Measurements from ENCODE around the gene TMC6. TPM values are rescaled to one million over a fixed set of nuclear protein-coding genes. Genes with fewer than 3 reads are reported as not detected.

The TMC6 gene
- total and polyA plus RNA-seq, 2 of the 13 experiments (the other 11 are each of a cell fraction or from before 2014, with no cell fraction given) = 48.4 to 99.1 TPM

DNA sequence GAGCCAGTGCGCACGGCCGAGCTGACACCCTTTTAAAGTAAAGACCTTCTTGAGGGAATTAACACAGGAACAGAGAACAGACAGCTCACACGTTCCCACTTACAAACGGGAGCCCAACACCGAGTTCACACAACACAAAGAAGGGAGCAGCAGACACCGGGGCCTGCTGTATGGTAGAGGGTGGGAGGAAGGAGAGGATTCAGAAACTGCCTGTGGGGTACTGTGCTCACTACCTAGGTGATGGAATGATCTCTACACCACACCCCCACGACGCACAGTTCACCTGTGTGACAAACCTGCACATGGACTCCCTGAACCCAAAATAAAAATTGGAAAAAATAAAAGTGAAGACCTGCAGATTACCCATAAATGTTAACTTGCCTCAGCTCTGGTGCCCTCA, 32.5 kb downstream of the TMC6 start:
- Histone ChIP-seq H3K4me2 (ENCODE audit: low read depth, low read length) (no peak overlapping the region), H3K36me3 (replicated peaks in 1 of 2; ENCODE audit: control insufficient read depth in 1 of 2, insufficient read depth in 2 of 2, low read length in 2 of 2) (peaks cover 39 to 69% of the 10 kb centered on the region in 2 experiments), H4K20me1 (ENCODE audit: insufficient read depth, low read length) (no peaks in the 10 kb centered on the region), H3K27ac (ENCODE audit: extremely low read length, insufficient read depth, low read length) (no peak overlapping the region), H3K4me1 (ENCODE audit: insufficient read depth, low read length) (no peaks in the 10 kb centered on the region), H3K9ac (ENCODE audit: insufficient read depth, low read depth, low read length) (no peak overlapping the region), H3K4me3 (replicated peaks in 1 of 3; ENCODE audit: insufficient read depth in 1 of 3, low read depth in 2 of 3, low read length in 3 of 3) (no peak overlapping the region), H2AFZ (ENCODE audit: low read length) (no peak overlapping the region), H3K27me3 (ENCODE audit: control insufficient read depth in 1 of 2, insufficient read depth in 2 of 2, low read length in 2 of 2) (no peaks in the 10 kb centered on the region), H3K9me3 (ENCODE audit: low read length) (no peaks in the 10 kb centered on the region; the same call in 1 of the 2 replicates), H3K79me2 (ENCODE audit: insufficient read depth, low read length) (no peaks in the 10 kb centered on the region)
- in situ Hi-C loops (cut with HindIII; ENCODE audit: extremely low pct_ligation_motif_present, low pct_unique_long_range_greater_than_20kb) (no loop called here), intact Hi-C loops (cut with micrococcal nuclease; ENCODE audit: unreplicated experiment) (no loop called here)
- no peak for TF ChIP-seq ZNF564 (CRISPR knock-in tag; IDR thresholded peaks at IDR 0.05)
- no peak for TF ChIP-seq SOX6 (IDR thresholded peaks at IDR 0.05)
- no peak for TF ChIP-seq SOX6 (CRISPR knock-in tag; IDR thresholded peaks at IDR 0.05)
- DNase-seq (ENCODE audit: low spot score) (no peak), FAIRE-seq (no peak), ATAC-seq (no peak)
- ChIA-PET CTCF (ENCODE audit: low intra/inter-chr PET ratio, low total read pairs) (no interaction called here), POLR2A (no interaction called here)
- BruUV-seq (replicated peaks) = no TSS peak
- WGBS (ENCODE audit: low lambda C conversion rate) = 96% methylated on average over 9 of the region's 9 CpGs

DNA sequence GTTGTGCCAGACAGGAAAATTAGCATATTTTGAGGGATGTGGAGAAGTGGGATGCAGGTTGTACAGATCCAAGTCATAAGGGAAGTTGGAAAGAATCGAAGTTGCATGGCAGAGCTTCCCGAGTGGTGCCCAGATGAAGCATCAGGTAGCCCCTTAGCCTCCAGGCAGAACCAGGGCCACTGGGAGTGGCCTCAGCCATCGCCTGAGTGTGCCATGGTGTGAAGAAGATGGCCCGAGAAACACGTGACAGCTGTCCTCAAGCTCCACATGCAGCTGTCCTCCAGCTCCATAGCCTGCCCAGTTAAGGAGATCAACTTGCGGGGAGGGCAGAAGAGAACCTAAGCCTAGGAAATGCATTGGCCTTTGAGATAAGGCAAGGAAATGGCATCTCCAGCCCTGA, 33.5 kb downstream of the TMC6 start:
- Histone ChIP-seq H3K9me3 (ENCODE audit: low read length) (no peaks in the 10 kb centered on the region), H3K4me3 (replicated peaks in 1 of 3; ENCODE audit: insufficient read depth in 1 of 3, low read depth in 2 of 3, low read length in 3 of 3) (no peak overlapping the region), H3K27me3 (ENCODE audit: control insufficient read depth in 1 of 2, insufficient read depth in 2 of 2, low read length in 2 of 2) (no peaks in the 10 kb centered on the region), H3K27ac (ENCODE audit: extremely low read length, insufficient read depth, low read length) (no peak overlapping the region), H3K4me1 (ENCODE audit: insufficient read depth, low read length) (no peaks in the 10 kb centered on the region), H3K9ac (ENCODE audit: insufficient read depth, low read depth, low read length) (no peak overlapping the region), H4K20me1 (ENCODE audit: insufficient read depth, low read length) (no peaks in the 10 kb centered on the region), H3K4me2 (ENCODE audit: low read depth, low read length) (no peak overlapping the region), H3K79me2 (ENCODE audit: insufficient read depth, low read length) (no peaks in the 10 kb centered on the region), H3K36me3 (replicated peaks in 1 of 2; ENCODE audit: control insufficient read depth in 1 of 2, insufficient read depth in 2 of 2, low read length in 2 of 2) (peaks cover 37 to 67% of the 10 kb centered on the region in 2 experiments), H2AFZ (ENCODE audit: low read length) (no peak overlapping the region)
- WGBS (ENCODE audit: low lambda C conversion rate) = 92% methylated on average over 6 of the region's 6 CpGs
- ChIA-PET CTCF (ENCODE audit: low intra/inter-chr PET ratio, low total read pairs) (no interaction called here), POLR2A (no interaction called here)
- ATAC-seq (no peak), FAIRE-seq (no peak), DNase-seq (ENCODE audit: low spot score) (no peak)
- in situ Hi-C loops (cut with HindIII; ENCODE audit: extremely low pct_ligation_motif_present, low pct_unique_long_range_greater_than_20kb) = no loop called here
- no TSS peak for BruUV-seq (replicated peaks)
- TF ChIP-seq, protein P1, sequence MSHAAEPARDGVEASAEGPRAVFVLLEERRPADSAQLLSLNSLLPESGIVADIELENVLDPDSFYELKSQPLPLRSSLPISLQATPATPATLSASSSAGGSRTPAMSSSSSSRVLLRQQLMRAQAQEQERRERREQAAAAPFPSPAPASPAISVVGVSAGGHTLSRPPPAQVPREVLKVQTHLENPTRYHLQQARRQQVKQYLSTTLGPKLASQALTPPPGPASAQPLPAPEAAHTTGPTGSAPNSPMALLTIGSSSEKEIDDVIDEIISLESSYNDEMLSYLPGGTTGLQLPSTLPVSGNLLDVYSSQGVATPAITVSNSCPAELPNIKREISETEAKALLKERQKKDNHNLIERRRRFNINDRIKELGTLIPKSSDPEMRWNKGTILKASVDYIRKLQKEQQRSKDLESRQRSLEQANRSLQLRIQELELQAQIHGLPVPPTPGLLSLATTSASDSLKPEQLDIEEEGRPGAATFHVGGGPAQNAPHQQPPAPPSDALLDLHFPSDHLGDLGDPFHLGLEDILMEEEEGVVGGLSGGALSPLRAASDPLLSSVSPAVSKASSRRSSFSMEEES (CRISPR knock-in tag; IDR thresholded peaks at IDR 0.05) = no peak
- intact Hi-C loops (cut with micrococcal nuclease; ENCODE audit: unreplicated experiment) = no loop called here

All from HepG2 (cell line).